PC-3 (cell line): ENCODE measurements around the gene USP11.

Experiments used
- CTCF ChIP-seq: fragments of 300-600 bp; sonication (generic); conservative IDR thresholded peaks from 2 replicates; pipeline ENCODE4 v1.5.1; 2017; ENCODE audit warnings: antibody characterized with exemption, low read depth, mild to moderate bottlenecking, low read length
- EZH2 ChIP-seq: fragments of 300-600 bp; sonication (generic); IDR thresholded peaks from one replicate; pipeline ENCODE4 v1.6.1; 2017; ENCODE audit warnings: antibody characterized with exemption, mild to moderate bottlenecking, low read length; ENCODE audit not compliant: unreplicated experiment

- TF ChIP-seq CTCF: no peak
- TF ChIP-seq EZH2: no peak
These were observed 50.4 kb downstream of the USP11 start for GRCh38 chrX:47283015-47283771.
